Caco-2 (cell line): ENCODE data around the gene PCED1B. TPM values are rescaled to one million over a fixed set of nuclear protein-coding genes. Genes with fewer than 3 reads are reported as not detected.

Experiments
- Bru-seq: library from RNA; stranded (reverse); fragments of 400-500 nt; gene quantifications from one replicate; lab custom pipeline; 2021; lab: Mats Ljungman, UMichigan
- BruChase-seq, 2 experiments: library from RNA; stranded (reverse); fragments of 400-500 nt; gene quantifications; one replicate each; lab custom pipeline; 2021; lab: Mats Ljungman, UMichigan
- BruUV-seq: library from RNA; stranded (reverse); fragments of 400-500 nt; replicated peaks from 2 replicates; lab custom pipeline; 2021; lab: Mats Ljungman, UMichigan
- CTCF ChIA-PET: fragments of 300-600 bp; sonication (Branson Sonifier 250); formaldehyde crosslinking; loops from one replicate; lab custom pipeline; 2022; ENCODE audit warnings: antibody characterized with exemption; lab: Charles Lee
- POLR2A ChIA-PET: fragments of 300-600 bp; sonication (Branson Sonifier 250); formaldehyde crosslinking; loops from one replicate; lab custom pipeline; 2022; ENCODE audit warnings: antibody characterized with exemption; lab: Charles Lee
- DNase-seq, 2 experiments: peaks; one replicate each; pipeline versions ENCODE4 v3.0.0 to v3.0.0-alpha.2; 2020 to 2022
- H3K27me3 ChIP-seq: replicated peaks from 2 replicates; pipeline ENCODE4 v1.6.0; 2011; ENCODE audit warnings: low read length; ENCODE audit not compliant: control insufficient read depth, insufficient read depth
- H3K36me3 ChIP-seq: 2 replicates; pipeline ENCODE4 v1.5.1; 2011; ENCODE audit warnings: low read length; ENCODE audit not compliant: control insufficient read depth, insufficient read depth
- H3K4me1 ChIP-seq: fragments of 250-450 bp; sonication (Bioruptor Pico); 2 replicates; pipeline ENCODE4 v1.5.1; 2020; ENCODE audit warnings: mild to moderate bottlenecking
- H3K4me3 ChIP-seq: 2 replicates; pipeline ENCODE4 v1.5.1; 2011; ENCODE audit warnings: low read depth, mild to moderate bottlenecking, control low read depth, low read length
- H3K9me3 ChIP-seq: fragments of 250-450 bp; sonication (Bioruptor Pico); 2 replicates; pipeline ENCODE4 v1.5.1; 2020; ENCODE audit warnings: mild to moderate bottlenecking, moderate library complexity
- H3K27ac Mint-ChIP-seq: one replicate; pipeline ENCODE4 v1.8.0; 2022; ENCODE audit warnings: mixed read lengths; ENCODE audit not compliant: unreplicated experiment
- H3K27me3 Mint-ChIP-seq: one replicate; pipeline ENCODE4 v1.8.0; 2022; ENCODE audit warnings: mixed read lengths; ENCODE audit not compliant: insufficient read depth, unreplicated experiment
- H3K36me3 Mint-ChIP-seq: one replicate; pipeline ENCODE4 v1.8.0; 2022; ENCODE audit warnings: mild to moderate bottlenecking, mixed read lengths; ENCODE audit not compliant: insufficient read depth, unreplicated experiment
- H3K4me1 Mint-ChIP-seq: one replicate; pipeline ENCODE4 v1.8.0; 2022; ENCODE audit warnings: low read depth, mixed read lengths; ENCODE audit not compliant: unreplicated experiment
- H3K4me3 Mint-ChIP-seq: one replicate; pipeline ENCODE4 v1.8.0; 2022; ENCODE audit warnings: mild to moderate bottlenecking, moderate library complexity, mixed read lengths; ENCODE audit not compliant: unreplicated experiment
- H3K9me3 Mint-ChIP-seq: one replicate; pipeline ENCODE4 v1.8.0; 2022; ENCODE audit warnings: mixed read lengths; ENCODE audit not compliant: unreplicated experiment
- intact Hi-C: fragments of 100-400 bp; cut with micrococcal nuclease; formaldehyde crosslinking; loops from one replicate; pipeline ENCODE4 v1.10.0; 2022; ENCODE audit not compliant: unreplicated experiment
- long read RNA-seq: library from polyadenylated mRNA; stranded (forward); transcript quantifications from one replicate; pipeline ENCODE4 v2.0.0, GENCODE V29; 2022
- total RNA-seq: library from RNA; stranded (reverse); gene quantifications from 2 replicates; pipeline ENCODE4 v1.2.3, GENCODE V29; 2022
- TF ChIP-seq, protein P1 (sequence below), 2 experiments: fragments of 200-600 bp in 1 of 2; IDR thresholded peaks; 1 replicate in 1 of 2; 2 replicates in 1 of 2; pipeline versions ENCODE4 v1.5.1 to v1.8.0; 2011 to 2022; ENCODE audit warnings: antibody characterized with exemption in 1 of 2, control low read depth in 1 of 2, inconsistent platforms in 1 of 2, low read depth in 1 of 2, low read length in 1 of 2, mild to moderate bottlenecking in 1 of 2, moderate library complexity in 1 of 2; ENCODE audit not compliant: insufficient read depth in 1 of 2, severe bottlenecking in 1 of 2, unreplicated experiment in 1 of 2

The PCED1B gene, protein sequence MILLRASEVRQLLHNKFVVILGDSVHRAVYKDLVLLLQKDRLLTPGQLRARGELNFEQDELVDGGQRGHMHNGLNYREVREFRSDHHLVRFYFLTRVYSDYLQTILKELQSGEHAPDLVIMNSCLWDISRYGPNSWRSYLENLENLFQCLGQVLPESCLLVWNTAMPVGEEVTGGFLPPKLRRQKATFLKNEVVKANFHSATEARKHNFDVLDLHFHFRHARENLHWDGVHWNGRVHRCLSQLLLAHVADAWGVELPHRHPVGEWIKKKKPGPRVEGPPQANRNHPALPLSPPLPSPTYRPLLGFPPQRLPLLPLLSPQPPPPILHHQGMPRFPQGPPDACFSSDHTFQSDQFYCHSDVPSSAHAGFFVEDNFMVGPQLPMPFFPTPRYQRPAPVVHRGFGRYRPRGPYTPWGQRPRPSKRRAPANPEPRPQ
- total RNA-seq, result 7.0 and 7.8 TPM in 2 replicates
- percentile 44 among the genes with signal in this experiment for Bru-seq, nascent RNA
- percentile 43 among the genes with signal in this experiment for BruChase-seq, experiment 1, labeled RNA remaining after a 2-hour chase
- percentile 36 among the genes with signal in this experiment for BruChase-seq, experiment 2, labeled RNA remaining after a 6-hour chase
- long read RNA-seq, partial matches to known transcripts, result 0 of 4 reads
- long read RNA-seq, other reads (novel, unspliced or antisense), result 1 of 4 reads

- intact Hi-C loops, result loop anchor here (1.0 to 2.0 kb wide), 5 partner anchors 41 to 317 kb away; no protein-coding TSS in a partner anchor
- ChIA-PET POLR2A (no interaction called here), CTCF (interaction anchor here (0.5 to 3.1 kb wide), 8 partner anchors 22 to 318 kb away, joined by 3 to 16 read pairs (median 4); no protein-coding TSS in a partner anchor)
- H3K4me3 ChIP-seq, result peak within 1 kb of the TSS; percentile 72
- Mint-ChIP-seq H3K9me3 (no peaks in the 10 kb centered on the region), H3K27ac (peak within 1 kb of the TSS; percentile 27), H3K4me3 (peak within 1 kb of the TSS; percentile 82), H3K36me3 (no peaks in the 10 kb centered on the region), H3K4me1 (peaks cover 35% of the 10 kb centered on the region), H3K27me3 (peaks cover 7% of the 10 kb centered on the region)
- H3K9me3 ChIP-seq, result no peaks in the 10 kb centered on the region
- DNase-seq, result peak; percentile 78 to 85
- BruUV-seq, result no TSS peak
- H3K36me3 ChIP-seq, result no peaks in the 10 kb centered on the region
- H3K4me1 ChIP-seq, result peaks cover 8% of the 10 kb centered on the region; the same call in 1 of the 2 replicates
- peaks cover 1% of the 10 kb centered on the region; the same call in 1 of the 2 replicates for H3K27me3 ChIP-seq
- TF ChIP-seq, protein P1, sequence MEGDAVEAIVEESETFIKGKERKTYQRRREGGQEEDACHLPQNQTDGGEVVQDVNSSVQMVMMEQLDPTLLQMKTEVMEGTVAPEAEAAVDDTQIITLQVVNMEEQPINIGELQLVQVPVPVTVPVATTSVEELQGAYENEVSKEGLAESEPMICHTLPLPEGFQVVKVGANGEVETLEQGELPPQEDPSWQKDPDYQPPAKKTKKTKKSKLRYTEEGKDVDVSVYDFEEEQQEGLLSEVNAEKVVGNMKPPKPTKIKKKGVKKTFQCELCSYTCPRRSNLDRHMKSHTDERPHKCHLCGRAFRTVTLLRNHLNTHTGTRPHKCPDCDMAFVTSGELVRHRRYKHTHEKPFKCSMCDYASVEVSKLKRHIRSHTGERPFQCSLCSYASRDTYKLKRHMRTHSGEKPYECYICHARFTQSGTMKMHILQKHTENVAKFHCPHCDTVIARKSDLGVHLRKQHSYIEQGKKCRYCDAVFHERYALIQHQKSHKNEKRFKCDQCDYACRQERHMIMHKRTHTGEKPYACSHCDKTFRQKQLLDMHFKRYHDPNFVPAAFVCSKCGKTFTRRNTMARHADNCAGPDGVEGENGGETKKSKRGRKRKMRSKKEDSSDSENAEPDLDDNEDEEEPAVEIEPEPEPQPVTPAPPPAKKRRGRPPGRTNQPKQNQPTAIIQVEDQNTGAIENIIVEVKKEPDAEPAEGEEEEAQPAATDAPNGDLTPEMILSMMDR (IDR thresholded peaks at IDR 0.05; ENCODE audit: insufficient read depth in 1 of 2, low read depth in 1 of 2, low read length in 1 of 2, severe bottlenecking in 1 of 2, unreplicated experiment in 1 of 2), result peak in 1 of 2 experiments; percentile 66
Observed at GRCh38 chr12:47079468-47079980, at the start of gene PCED1B, which contains the start of gene AMIGO2. Gene PCED1B (plus strand): TSS chr12:47079621. CDS start chr12:47235064, 155,443 bp downstream. Gene AMIGO2 (minus strand): TSS chr12:47079959. CDS start chr12:47079002, 957 bp downstream.

GRCh38 chr12:47029903-47030302 lies 49.5 kb upstream of the PCED1B start:
- peaks cover 3% of the 10 kb centered on the region; the same call in 1 of the 2 replicates for H3K4me1 ChIP-seq
- no peaks in the 10 kb centered on the region for H3K27me3 ChIP-seq
- Mint-ChIP-seq H3K4me1 (peaks cover 24% of the 10 kb centered on the region), H3K4me3 (no peak overlapping the region), H3K9me3 (no peaks in the 10 kb centered on the region), H3K36me3 (no peaks in the 10 kb centered on the region), H3K27me3 (peaks cover 2% of the 10 kb centered on the region), H3K27ac (no peak overlapping the region)
- no peak for DNase-seq
- ChIA-PET CTCF (no interaction called here), POLR2A (no interaction called here)
- H3K36me3 ChIP-seq, result no peaks in the 10 kb centered on the region
- H3K4me3 ChIP-seq, result no peak overlapping the region
- BruUV-seq, result no TSS peak
- TF ChIP-seq, protein P1 (IDR thresholded peaks at IDR 0.05; ENCODE audit: insufficient read depth in 1 of 2, low read depth in 1 of 2, low read length in 1 of 2, severe bottlenecking in 1 of 2, unreplicated experiment in 1 of 2), result no peak
- intact Hi-C loops, result loop anchor here (5.0 kb wide), 1 partner anchor 607 kb away; no protein-coding TSS in a partner anchor
- H3K9me3 ChIP-seq, result no peaks in the 10 kb centered on the region
